Kidney (tissue), 14 donors: ENCODE measurements around the gene PLSCR1. TPM values are rescaled to one million over a fixed set of nuclear protein-coding genes. Genes with fewer than 3 reads are reported as not detected.

Experiments used
- DNase-seq, 5 donors: peaks; one replicate each; pipeline ENCODE4 v3.0.0-alpha.2; 2013 to 2020
- FAIRE-seq: peaks from 2 replicates; lab custom pipeline; 2012; peaks lifted over from hg19 to GRCh38; lab: Jason Lieb, UNC
- H3K27ac ChIP-seq, 2 donors: one replicate each; pipeline ENCODE4 v1.7.0; 2013; ENCODE audit warnings: low read depth in 2 of 2, low read length in 2 of 2, inconsistent platforms in 1 of 2
- H3K27me3 ChIP-seq: one replicate; pipeline ENCODE4 v1.7.1; 2013; ENCODE audit warnings: low read length, inconsistent platforms; ENCODE audit not compliant: control insufficient read depth, insufficient read depth
- H3K36me3 ChIP-seq, 3 donors: one replicate each; pipeline versions ENCODE4 v1.7.0 to v1.7.1; 2013; ENCODE audit warnings: low read length in 3 of 3, control low read depth in 1 of 3, inconsistent platforms in 1 of 3; ENCODE audit not compliant: insufficient read depth in 3 of 3, control insufficient read depth in 2 of 3
- H3K4me1 ChIP-seq, 3 donors: one replicate each; pipeline versions ENCODE4 v1.7.0 to v1.7.1; 2013; ENCODE audit warnings: low read length in 3 of 3, inconsistent platforms in 1 of 3, low read depth in 1 of 3; ENCODE audit not compliant: control insufficient read depth in 2 of 3, insufficient read depth in 2 of 3
- H3K4me3 ChIP-seq, 3 donors: one replicate each; pipeline versions ENCODE4 v1.7.0 to v1.8.1; 2013; ENCODE audit warnings: low read length in 3 of 3, control low read depth in 1 of 3, inconsistent platforms in 1 of 3
- H3K9ac ChIP-seq, 3 donors: one replicate each; pipeline versions ENCODE4 v1.7.0 to v1.7.1; 2013; ENCODE audit warnings: low read length in 3 of 3, control low read depth in 1 of 3, inconsistent platforms in 1 of 3
- H3K9me3 ChIP-seq, 3 donors: one replicate each; pipeline versions ENCODE4 v1.7.0 to v1.7.1; 2013; ENCODE audit warnings: low read length in 3 of 3, control low read depth in 1 of 3, inconsistent platforms in 1 of 3; ENCODE audit not compliant: control insufficient read depth in 2 of 3, insufficient read depth in 1 of 3
- CTCF ChIP-seq: IDR thresholded peaks from 3 replicates; pipeline ENCODE4 v1.5.1; 2012; ENCODE audit warnings: mild to moderate bottlenecking, moderate library complexity, borderline replicate concordance; ENCODE audit not compliant: insufficient read depth; ENCODE audit errors: extremely low read depth
- intact Hi-C: fragments of 100-400 bp; cut with DNase I; formaldehyde crosslinking; loops from one replicate; pipeline ENCODE4 v1.11.1; 2022
- polyA plus RNA-seq: library from polyadenylated mRNA; stranded (reverse); fragments of 350-450 nt; fragmentation: Illumina TruSeq; extraction: RNeasy Lipid Tissue Mini Kit (QIAGEN cat#74804); gene quantifications from one replicate; pipeline ENCODE4 v1.2.3, GENCODE V29; 2014; ENCODE audit warnings: low read depth, low replicate concordance; ENCODE audit not compliant: insufficient read depth
- total RNA-seq: library from RNA; stranded (reverse); fragmentation: NEBNext Ultra II Directional; extraction: Animal tissue kit (Norgen Biotek cat#: 25700); gene quantifications from one replicate; pipeline ENCODE4 v1.2.1, GENCODE V29; 2021
- donor health status: control.
- donor health status: control.
- donor health status: control.
- donor health status: control.
- donor health status: control.
- donor health status: DM: yes; HTN: yes; CAD: no.
- donor health status: Normal renal cell carcinoma (clear cell type).

The PLSCR1 gene
- total and polyA plus RNA-seq, 2 donors from 2014 or later: 53.5 to 266 TPM

GRCh38 chr3:146555311-146555710, 10.9 kb upstream of the PLSCR1 start:
- Histone ChIP-seq H3K4me3 (no peak overlapping the region), H3K9me3 (no peaks in the 10 kb centered on the region), H3K27me3 (no peaks in the 10 kb centered on the region), H3K36me3 (no peaks in the 10 kb centered on the region), H3K27ac (no peak overlapping the region), H3K4me1 (no peaks in the 10 kb centered on the region), H3K9ac (no peak overlapping the region)
- FAIRE-seq (no peak), DNase-seq (no peak)
- intact Hi-C loops: no loop called here
- TF ChIP-seq CTCF: no peak

DNA sequence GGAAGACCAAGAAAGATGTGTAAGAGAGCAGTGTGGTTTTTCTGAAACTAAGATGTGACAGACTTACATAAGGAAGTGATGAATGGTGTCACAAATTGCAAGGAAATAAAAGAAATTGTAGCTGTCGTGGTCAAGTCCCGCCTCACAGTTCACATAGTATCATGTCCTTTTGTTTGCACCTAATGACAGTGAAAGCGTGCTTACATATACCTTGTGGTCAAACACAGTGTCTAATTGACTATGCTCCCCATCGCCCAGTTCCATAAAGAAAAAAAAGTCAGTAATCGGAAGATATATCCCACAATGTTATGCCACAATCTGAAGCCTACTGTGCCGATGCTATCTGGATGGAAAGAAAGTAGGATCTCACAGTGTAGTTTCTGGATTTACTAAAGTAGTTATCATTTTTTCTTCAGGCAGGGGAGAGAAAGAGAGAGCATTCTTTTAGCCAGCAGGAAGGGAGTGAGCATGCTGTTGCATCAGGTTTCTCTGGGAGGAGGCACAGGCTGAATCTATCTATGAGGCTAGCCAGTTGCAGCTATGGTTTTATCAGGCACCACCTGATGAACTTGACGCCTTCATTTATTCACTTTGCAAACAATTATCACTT, 9.8 kb upstream of the PLSCR1 start:
- no peak for FAIRE-seq
- Histone ChIP-seq H3K4me1 (no peaks in the 10 kb centered on the region), H3K27ac (no peak overlapping the region)

GRCh38 chr3:146550743-146551510, 6.5 kb upstream of the PLSCR1 start:
- Histone ChIP-seq H3K27ac (no peak overlapping the region), H3K4me1 (no peaks in the 10 kb centered on the region), H3K36me3 (no peaks in the 10 kb centered on the region), H3K9ac (no peak overlapping the region), H3K27me3 (no peaks in the 10 kb centered on the region), H3K4me3 (no peak overlapping the region), H3K9me3 (no peaks in the 10 kb centered on the region)
- DNase-seq: no peak
- no peak for FAIRE-seq
- no peak for TF ChIP-seq CTCF
- intact Hi-C loops: no loop called here

More for the DNA sequence above, 9.8 kb upstream of the PLSCR1 start:
- no peak for DNase-seq
- Histone ChIP-seq H3K9ac (no peak overlapping the region), H3K4me3 (no peak overlapping the region), H3K36me3 (no peaks in the 10 kb centered on the region), H3K9me3 (no peaks in the 10 kb centered on the region), H3K27me3 (no peaks in the 10 kb centered on the region)
- no peak for TF ChIP-seq CTCF
- intact Hi-C loops: no loop called here
